WERI-Rb-1 (cell line): ENCODE data around the gene KLHL42.

Experiments used
- DNase-seq: peaks from one replicate; pipeline ENCODE4 v3.0.0-alpha.2; 2020
- H3K27ac ChIP-seq: fragments of 250-450 bp; sonication (Bioruptor Pico); 2 replicates; pipeline ENCODE4 v1.5.1; 2020; ENCODE audit warnings: mild to moderate bottlenecking, moderate library complexity
- H3K27me3 ChIP-seq: fragments of 250-450 bp; sonication (Bioruptor Pico); 2 replicates; pipeline ENCODE4 v1.5.1; 2021; ENCODE audit warnings: mild to moderate bottlenecking, low read depth, moderate library complexity; ENCODE audit not compliant: insufficient read depth, severe bottlenecking
- H3K36me3 ChIP-seq: fragments of 250-450 bp; sonication (Bioruptor Pico); 2 replicates; pipeline ENCODE4 v1.5.1; 2020; ENCODE audit warnings: mild to moderate bottlenecking, moderate library complexity
- H3K4me3 ChIP-seq: 2 replicates; pipeline ENCODE4 v1.5.1; 2011; ENCODE audit warnings: low read depth, mild to moderate bottlenecking, control low read depth, low read length
- H3K9me3 ChIP-seq: fragments of 250-450 bp; sonication (Bioruptor Pico); 2 replicates; pipeline ENCODE4 v1.5.1; 2021; ENCODE audit warnings: mild to moderate bottlenecking, moderate library complexity; ENCODE audit not compliant: severe bottlenecking
- TF ChIP-seq, protein P1 (sequence below): IDR thresholded peaks from 2 replicates; pipeline ENCODE4 v1.5.1; 2011; ENCODE audit warnings: low read depth, mild to moderate bottlenecking, control low read depth, inconsistent platforms, low read length

Gene KLHL42

DNA sequence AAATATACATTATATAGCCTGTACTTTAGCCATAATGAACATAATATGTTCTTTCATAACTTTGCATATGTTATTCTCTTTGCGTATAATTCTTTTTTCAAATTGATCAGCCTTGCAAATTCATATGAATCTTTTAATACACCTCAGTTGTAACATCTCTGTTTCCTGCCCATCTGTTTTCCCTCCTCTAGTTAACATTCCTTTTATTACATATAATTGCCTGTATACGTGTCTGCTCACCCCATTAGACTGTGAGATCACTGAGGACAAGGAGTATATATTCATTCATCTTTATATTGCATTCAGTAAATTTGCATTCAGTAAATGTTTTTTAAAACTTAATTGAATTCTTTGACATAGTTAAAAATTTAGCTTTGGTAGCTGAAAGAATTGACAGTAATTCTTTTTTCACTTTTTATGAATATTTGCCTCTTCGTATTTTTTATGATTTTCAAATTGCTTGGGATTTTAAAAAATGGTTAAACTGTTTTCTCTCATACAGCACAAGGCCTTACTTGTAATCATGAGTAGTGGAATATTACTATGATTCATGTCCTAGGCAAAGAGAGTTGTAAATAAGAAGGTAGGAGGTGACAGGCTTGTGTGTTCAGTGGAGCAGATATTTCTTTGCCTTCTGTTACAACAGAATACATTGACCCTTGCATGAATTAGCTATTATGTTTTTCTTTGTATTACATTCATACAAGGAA, 32.8 kb upstream of the KLHL42 start:
- H3K27ac ChIP-seq: no peak overlapping the region
- H3K27me3 ChIP-seq: no peaks in the 10 kb centered on the region
- TF ChIP-seq, protein P1, sequence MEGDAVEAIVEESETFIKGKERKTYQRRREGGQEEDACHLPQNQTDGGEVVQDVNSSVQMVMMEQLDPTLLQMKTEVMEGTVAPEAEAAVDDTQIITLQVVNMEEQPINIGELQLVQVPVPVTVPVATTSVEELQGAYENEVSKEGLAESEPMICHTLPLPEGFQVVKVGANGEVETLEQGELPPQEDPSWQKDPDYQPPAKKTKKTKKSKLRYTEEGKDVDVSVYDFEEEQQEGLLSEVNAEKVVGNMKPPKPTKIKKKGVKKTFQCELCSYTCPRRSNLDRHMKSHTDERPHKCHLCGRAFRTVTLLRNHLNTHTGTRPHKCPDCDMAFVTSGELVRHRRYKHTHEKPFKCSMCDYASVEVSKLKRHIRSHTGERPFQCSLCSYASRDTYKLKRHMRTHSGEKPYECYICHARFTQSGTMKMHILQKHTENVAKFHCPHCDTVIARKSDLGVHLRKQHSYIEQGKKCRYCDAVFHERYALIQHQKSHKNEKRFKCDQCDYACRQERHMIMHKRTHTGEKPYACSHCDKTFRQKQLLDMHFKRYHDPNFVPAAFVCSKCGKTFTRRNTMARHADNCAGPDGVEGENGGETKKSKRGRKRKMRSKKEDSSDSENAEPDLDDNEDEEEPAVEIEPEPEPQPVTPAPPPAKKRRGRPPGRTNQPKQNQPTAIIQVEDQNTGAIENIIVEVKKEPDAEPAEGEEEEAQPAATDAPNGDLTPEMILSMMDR: no peak
- no peak overlapping the region for H3K4me3 ChIP-seq
- H3K9me3 ChIP-seq: no peaks in the 10 kb centered on the region
- no peak for DNase-seq
- peaks cover 4% of the 10 kb centered on the region for H3K36me3 ChIP-seq

DNA sequence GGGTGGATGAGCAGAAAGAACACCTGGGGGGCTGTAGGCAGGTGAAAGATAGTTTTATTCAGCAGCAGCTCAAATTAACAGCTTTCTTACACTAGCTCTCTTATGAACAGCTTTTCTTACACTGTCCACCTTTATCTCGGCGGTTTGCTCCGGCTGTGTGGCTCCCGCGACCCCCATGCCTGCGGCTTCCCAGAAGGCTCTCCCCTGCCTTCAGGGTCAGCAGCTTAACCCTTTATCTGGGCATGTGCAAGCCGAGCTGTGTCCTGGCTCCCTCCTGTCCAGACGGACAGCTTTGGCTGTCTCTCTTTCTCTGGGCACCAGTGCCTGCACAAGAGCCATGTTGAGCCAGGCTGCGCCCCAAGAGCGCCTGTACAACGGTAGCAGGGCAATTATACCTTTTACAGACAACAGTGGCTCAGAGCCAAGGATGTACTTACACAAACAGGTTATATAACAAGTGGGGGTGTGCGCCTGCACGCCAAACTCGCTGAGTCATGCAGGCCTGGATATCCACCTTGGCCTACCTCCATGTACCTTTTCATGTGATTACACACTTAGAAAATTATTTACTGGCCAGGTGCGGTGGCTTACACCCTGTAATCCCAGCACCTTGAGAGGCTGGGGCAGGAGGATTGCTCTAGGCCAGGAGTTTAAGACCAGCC, 28.5 kb upstream of the KLHL42 start:
- Histone ChIP-seq H3K27me3 (no peaks in the 10 kb centered on the region), H3K36me3 (peaks cover 11% of the 10 kb centered on the region), H3K27ac (no peak overlapping the region), H3K4me3 (no peak overlapping the region), H3K9me3 (no peaks in the 10 kb centered on the region)
- TF ChIP-seq, protein P1: no peak
- DNase-seq: no peak

DNA sequence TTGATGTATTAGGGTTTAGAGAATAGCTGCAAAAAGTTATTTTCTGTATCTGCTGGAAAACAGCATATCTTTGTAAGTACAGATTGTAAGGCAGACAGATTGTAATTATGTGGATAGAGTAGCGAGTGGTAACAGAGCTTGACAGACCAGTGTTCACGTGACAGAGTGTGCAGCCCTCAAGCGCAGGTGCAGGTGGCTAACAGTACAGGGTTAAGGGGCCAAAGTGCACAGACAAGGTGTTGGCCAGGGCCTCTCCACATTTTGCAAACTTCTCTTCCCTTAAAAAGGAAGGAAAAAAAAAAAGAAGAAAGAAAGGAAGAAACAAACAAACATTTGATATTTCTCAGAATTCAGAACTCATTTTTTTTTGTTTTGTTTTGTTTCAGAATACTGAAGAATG, 25.2 kb upstream of the KLHL42 start:
- Histone ChIP-seq H3K36me3 (peaks cover 15% of the 10 kb centered on the region), H3K27ac (no peak overlapping the region), H3K27me3 (no peaks in the 10 kb centered on the region), H3K4me3 (no peak overlapping the region), H3K9me3 (no peaks in the 10 kb centered on the region)
- no peak for DNase-seq
- TF ChIP-seq, protein P1: no peak

DNA sequence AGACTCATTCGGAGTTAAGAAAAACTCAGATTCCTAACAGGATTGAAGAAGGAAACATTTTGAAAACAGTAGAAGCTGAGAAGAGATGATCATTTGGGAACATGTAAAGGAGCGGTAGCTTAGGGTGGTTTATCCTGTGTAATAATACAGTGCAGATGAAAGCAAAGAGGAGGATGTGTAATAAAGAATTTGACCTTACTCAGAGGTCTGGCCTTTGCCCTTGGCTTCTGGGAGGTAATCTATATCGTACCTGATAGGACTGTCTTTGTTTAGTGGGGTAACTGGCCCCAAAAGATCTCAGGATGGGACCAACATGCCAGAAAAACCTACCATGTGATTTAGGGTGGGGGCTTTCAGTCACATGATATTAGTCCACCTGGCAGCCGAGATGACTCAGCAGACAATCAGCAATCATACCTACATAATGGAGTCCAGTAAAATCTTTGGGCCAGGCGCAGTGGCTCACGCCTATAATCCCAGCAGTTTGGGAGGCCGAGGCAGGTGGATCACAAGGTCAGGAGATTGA, 23.3 kb upstream of the KLHL42 start:
- Histone ChIP-seq H3K27ac (no peak overlapping the region), H3K4me3 (no peak overlapping the region), H3K9me3 (no peaks in the 10 kb centered on the region)

DNA sequence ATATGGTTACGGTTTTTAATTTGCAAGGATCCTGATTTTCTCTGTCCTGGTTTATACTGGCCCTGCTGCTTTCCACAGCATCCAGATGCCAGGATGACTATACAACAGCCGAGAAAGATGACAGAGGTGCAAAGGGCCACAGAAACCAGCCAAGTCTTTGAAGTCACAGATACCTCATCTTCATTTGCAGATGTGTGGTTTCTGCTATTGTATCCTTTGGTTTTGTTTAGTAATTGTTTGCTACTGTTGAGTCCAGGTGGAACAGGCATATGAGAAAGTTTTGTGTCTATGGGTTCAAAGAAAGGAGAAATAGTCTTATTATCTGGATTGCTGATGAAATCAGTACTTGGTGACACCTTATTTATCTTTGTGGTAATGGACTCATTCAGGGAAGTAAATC, 17.3 kb upstream of the KLHL42 start:
- no peak overlapping the region for H3K4me3 ChIP-seq
- no peaks in the 10 kb centered on the region for H3K27me3 ChIP-seq
- DNase-seq: no peak
- TF ChIP-seq, protein P1: no peak
- no peaks in the 10 kb centered on the region for H3K36me3 ChIP-seq
- H3K9me3 ChIP-seq: no peaks in the 10 kb centered on the region
- no peak overlapping the region for H3K27ac ChIP-seq

More for the DNA sequence above, 23.3 kb upstream of the KLHL42 start:
- TF ChIP-seq, protein P1: no peak
- no peak for DNase-seq
- Histone ChIP-seq H3K27me3 (no peaks in the 10 kb centered on the region), H3K36me3 (peaks cover 15% of the 10 kb centered on the region)
